Ishikawa (cell line): ENCODE data around the gene DOLPP1.

Experiments used
- EP300 ChIP-seq: IDR thresholded peaks from 2 replicates; pipeline ENCODE4 v1.6.1; 2012; ENCODE audit warnings: borderline replicate concordance
- FOXM1 ChIP-seq: IDR thresholded peaks from 2 replicates; pipeline ENCODE4 v1.6.1; 2012; ENCODE audit warnings: low read depth, borderline replicate concordance
- NFIC ChIP-seq: IDR thresholded peaks from 2 replicates; pipeline ENCODE4 v1.6.1; 2012
- RAD21 ChIP-seq: IDR thresholded peaks from 2 replicates; pipeline ENCODE4 v1.6.1; 2012; ENCODE audit warnings: low read depth
- TAF1 ChIP-seq: IDR thresholded peaks from 2 replicates; pipeline ENCODE4 v1.6.1; 2012; ENCODE audit warnings: low read depth, mild to moderate bottlenecking
- TCF12 ChIP-seq: IDR thresholded peaks from 2 replicates; pipeline ENCODE4 v1.6.1; 2012; ENCODE audit warnings: low read depth

GRCh38 chr9:129102791-129103594 is 22.1 kb downstream of the DOLPP1 start:
- TF ChIP-seq RAD21, result no peak
- no peak for TF ChIP-seq TCF12
- no peak for TF ChIP-seq EP300
- no peak for TF ChIP-seq NFIC
- TF ChIP-seq FOXM1, result no peak
- no peak for TF ChIP-seq TAF1
